GM12891 (cell line): Measurements from ENCODE around the gene ADAMTS17.
"Not testable (repeated sequence)": the region's sequence is repeated elsewhere in the genome, so short reads cannot be mapped to it uniquely, and the experiment has no call there.

Source experiments
- DNase-seq: peaks from one replicate; pipeline ENCODE4 v3.0.0; 2011; ENCODE audit warnings: low spot score; ENCODE audit not compliant: insufficient read length
- FAIRE-seq: peaks from 2 replicates; lab custom pipeline; 2011; peaks lifted over from hg19 to GRCh38; lab: Jason Lieb, UNC
- PAX5 ChIP-seq: IDR thresholded peaks from 2 replicates; pipeline ENCODE4 v1.6.1; 2011; ENCODE audit warnings: low read length, moderate library complexity, mild to moderate bottlenecking; ENCODE audit not compliant: insufficient read depth, severe bottlenecking
- POLR2A ChIP-seq: IDR thresholded peaks from 2 replicates; pipeline ENCODE4 v1.6.1; 2011; ENCODE audit warnings: low read depth, low read length, control low read depth
- POLR2AphosphoS5 ChIP-seq: IDR thresholded peaks from 2 replicates; pipeline ENCODE4 v1.6.1; 2011; ENCODE audit warnings: low read depth, low read length, control low read depth
- POU2F2 ChIP-seq: IDR thresholded peaks from 2 replicates; pipeline ENCODE4 v1.6.1; 2011; ENCODE audit warnings: low read depth, mild to moderate bottlenecking, control low read depth, low read length, moderate library complexity
- SPI1 ChIP-seq: IDR thresholded peaks from 2 replicates; pipeline ENCODE4 v1.6.1; 2011; ENCODE audit warnings: low read depth, low read length, control low read depth
- TAF1 ChIP-seq: IDR thresholded peaks from 2 replicates; pipeline ENCODE4 v1.6.1; 2011; ENCODE audit warnings: low read depth, low read length, control low read depth

The ADAMTS17 gene

GRCh38 chr15:100082761-100083402, 258.9 kb downstream of the ADAMTS17 start:
- TF ChIP-seq TAF1 (no peak), POLR2A (no peak), SPI1 (no peak), POLR2AphosphoS5 (no peak), PAX5 (no peak), POU2F2 (no peak)
- DNase-seq (no peak), FAIRE-seq (no peak)

GRCh38 chr15:100081454-100081853, 260.3 kb downstream of the ADAMTS17 start:
- no peak for DNase-seq
- FAIRE-seq: no peak
- no peak for TF ChIP-seq TAF1
- TF ChIP-seq POU2F2: no peak
- TF ChIP-seq SPI1: no peak
- TF ChIP-seq POLR2AphosphoS5: no peak
- TF ChIP-seq POLR2A: no peak
- TF ChIP-seq PAX5: no peak

- DNase-seq (no peak), FAIRE-seq (no peak)
- TF ChIP-seq POLR2A: no peak
- no peak for TF ChIP-seq POLR2AphosphoS5
- no peak for TF ChIP-seq TAF1
- no peak for TF ChIP-seq POU2F2
- TF ChIP-seq SPI1: no peak
- no peak for TF ChIP-seq PAX5
These were observed 263.1 kb downstream of the ADAMTS17 start for GRCh38 chr15:100078511-100079220.

GRCh38 chr15:100075229-100075628, 266.5 kb downstream of the ADAMTS17 start:
- TF ChIP-seq POLR2AphosphoS5 (no peak), TAF1 (no peak), PAX5 (no peak)
- FAIRE-seq (no peak), DNase-seq (no peak)

GRCh38 chr15:100073982-100074381, 267.8 kb downstream of the ADAMTS17 start:
- DNase-seq (no peak), FAIRE-seq (no peak)
- TF ChIP-seq POLR2A (no peak), SPI1 (no peak), PAX5 (no peak), TAF1 (no peak), POU2F2 (no peak)

- DNase-seq, FAIRE-seq: not testable (repeated sequence)
These were observed 275.1 kb downstream of the ADAMTS17 start for GRCh38 chr15:100066521-100067280.

- no peak for FAIRE-seq
- no peak for TF ChIP-seq PAX5
- TF ChIP-seq SPI1: no peak
- TF ChIP-seq TAF1: no peak
- DNase-seq: no peak
These were observed 279.8 kb downstream of the ADAMTS17 start for GRCh38 chr15:100061944-100062343.

GRCh38 chr15:100060276-100060926, 281.4 kb downstream of the ADAMTS17 start:
- no peak for DNase-seq
- TF ChIP-seq POU2F2: no peak
- TF ChIP-seq SPI1: no peak
- TF ChIP-seq POLR2A: no peak
- no peak for TF ChIP-seq PAX5
- no peak for TF ChIP-seq POLR2AphosphoS5
- no peak for TF ChIP-seq TAF1
- no peak for FAIRE-seq

GRCh38 chr15:100059521-100059920, 282.3 kb downstream of the ADAMTS17 start:
- no peak for FAIRE-seq
- no peak for TF ChIP-seq POLR2AphosphoS5
- no peak for TF ChIP-seq POU2F2
- TF ChIP-seq PAX5: no peak
- no peak for TF ChIP-seq SPI1
- no peak for TF ChIP-seq TAF1
- TF ChIP-seq POLR2A: no peak
- no peak for DNase-seq

- no peak for TF ChIP-seq POLR2A
- no peak for TF ChIP-seq TAF1
- TF ChIP-seq SPI1: no peak
- no peak for TF ChIP-seq POU2F2
- TF ChIP-seq PAX5: no peak
- TF ChIP-seq POLR2AphosphoS5: no peak
- DNase-seq (no peak), FAIRE-seq (no peak)
These were observed 282.7 kb downstream of the ADAMTS17 start for GRCh38 chr15:100059094-100059493.
